K562 (cell line): ENCODE data around the gene SLC7A6OS.

ENCODE experiments used
- E2F4 ChIP-seq: sonication (generic); formaldehyde crosslinking; IDR thresholded peaks from 2 replicates; pipeline ENCODE4 v1.8.0; 2022; ENCODE audit warnings: mild to moderate bottlenecking, low read depth, missing genetic modification reagents
- HNRNPL ChIP-seq: fragments of 200-400 bp; formaldehyde crosslinking; IDR thresholded peaks from 2 replicates; pipeline ENCODE4 v1.6.1; 2017; ENCODE audit warnings: low read depth, mild to moderate bottlenecking, low read length
- MYC ChIP-seq, 2 experiments: fragments of 250-450 bp in 1 of 2; sonication (Bioruptor Pico) in 1 of 2; IDR thresholded peaks; 2 replicates each; pipeline versions ENCODE4 v1.5.1 to v1.6.1; 2012 to 2021; ENCODE audit warnings: low read depth in 2 of 2, borderline replicate concordance in 1 of 2, improper control_type of control experiment in 1 of 2, low read length in 1 of 2, mild to moderate bottlenecking in 1 of 2, moderate library complexity in 1 of 2
- NFYB ChIP-seq: IDR thresholded peaks from 2 replicates; pipeline ENCODE4 v1.6.1; 2011; ENCODE audit warnings: mild to moderate bottlenecking, moderate library complexity; ENCODE audit not compliant: insufficient read length; ENCODE audit errors: extremely low read depth
- NRF1 ChIP-seq, 2 experiments: fragments of 450-650 bp; IDR thresholded peaks in 1 of 2; conservative IDR thresholded peaks in 1 of 2; 2 replicates each; pipeline ENCODE4 v1.6.1; 2014; ENCODE audit warnings: mild to moderate bottlenecking in 2 of 2
- SP1 ChIP-seq: sonication (generic); formaldehyde crosslinking; IDR thresholded peaks from 2 replicates; pipeline ENCODE4 v1.8.1; 2022; ENCODE audit warnings: mild to moderate bottlenecking, missing genetic modification reagents
- TEAD4 ChIP-seq, 2 experiments: sonication (generic) in 1 of 2; formaldehyde crosslinking in 1 of 2; IDR thresholded peaks; 2 replicates each; pipeline versions ENCODE4 v1.6.1 to v1.8.0; 2012 to 2022; ENCODE audit warnings: borderline replicate concordance in 1 of 2, inconsistent platforms in 1 of 2, low read length in 1 of 2, mild to moderate bottlenecking in 1 of 2, missing genetic modification reagents in 1 of 2
- ZBTB8A ChIP-seq: fragments of 450-650 bp; IDR thresholded peaks from 2 replicates; pipeline ENCODE4 v1.6.1; 2018; ENCODE audit warnings: mild to moderate bottlenecking, moderate library complexity; ENCODE audit not compliant: partially characterized antibody
- ZZZ3 ChIP-seq: fragments of 450-650 bp; IDR thresholded peaks from 2 replicates; pipeline ENCODE4 v1.6.1; 2016; ENCODE audit warnings: antibody characterized with exemption, mild to moderate bottlenecking, moderate library complexity

GRCh38 chr16:68286153-68287074, 24.3 kb downstream of the SLC7A6OS start:
- no peak for TF ChIP-seq SP1
- TF ChIP-seq NRF1 (conservative IDR thresholded peaks at IDR 0.05 in 1 of 2, IDR thresholded peaks at IDR 0.05 in 1 of 2), result no peak
- no peak for TF ChIP-seq TEAD4 (IDR thresholded peaks at IDR 0.05; ENCODE audit: low read length)
- TF ChIP-seq TEAD4 (CRISPR knock-in tag; IDR thresholded peaks at IDR 0.05; ENCODE audit: borderline replicate concordance), result no peak
- TF ChIP-seq ZZZ3, result no peak
- no peak for TF ChIP-seq MYC (IDR thresholded peaks at IDR 0.05; ENCODE audit: low read depth, low read length)
- TF ChIP-seq MYC (CRISPR knock-in tag; IDR thresholded peaks at IDR 0.05; ENCODE audit: borderline replicate concordance, low read depth), result no peak
- TF ChIP-seq NFYB, result no peak
- TF ChIP-seq HNRNPL, result no peak
- no peak for TF ChIP-seq ZBTB8A
- TF ChIP-seq E2F4 (CRISPR knock-in tag), result no peak
